Measurements from ENCODE around the gene CRB3. TPM values are rescaled to one million over a fixed set of nuclear protein-coding genes. Genes with fewer than 3 reads are reported as not detected.

The CRB3 gene
- total RNA-seq, 1 experiment from 2014 or later, result 29.9 TPM

- ATAC-seq (0 out of 2 replicates have a peak, but pooled peaks have one; percentile 0), DNase-seq (ENCODE audit: low spot score) (peak; percentile 59)
- H3K4me1 Mint-ChIP-seq, result peaks cover 14% of the 10 kb centered on the region
- H3K36me3 Mint-ChIP-seq, result peaks cover 41% of the 10 kb centered on the region
- ChIA-PET POLR2A (no interaction called here), CTCF (interaction anchor here (0.6 kb wide), 1 partner anchor 37 kb away, joined by 4 read pairs; no protein-coding TSS in a partner anchor)
- TF ChIP-seq GABPB1 (CRISPR knock-in tag; IDR thresholded peaks at IDR 0.05) (no peak), FOXP1 (CRISPR knock-in tag; IDR thresholded peaks at IDR 0.05; ENCODE audit: borderline replicate concordance) (0 out of 2 replicates have a peak, but pooled peaks have one; percentile 38), ATF6 (CRISPR knock-in tag; IDR thresholded peaks at IDR 0.05) (no peak)
- TF ChIP-seq, protein P1, sequence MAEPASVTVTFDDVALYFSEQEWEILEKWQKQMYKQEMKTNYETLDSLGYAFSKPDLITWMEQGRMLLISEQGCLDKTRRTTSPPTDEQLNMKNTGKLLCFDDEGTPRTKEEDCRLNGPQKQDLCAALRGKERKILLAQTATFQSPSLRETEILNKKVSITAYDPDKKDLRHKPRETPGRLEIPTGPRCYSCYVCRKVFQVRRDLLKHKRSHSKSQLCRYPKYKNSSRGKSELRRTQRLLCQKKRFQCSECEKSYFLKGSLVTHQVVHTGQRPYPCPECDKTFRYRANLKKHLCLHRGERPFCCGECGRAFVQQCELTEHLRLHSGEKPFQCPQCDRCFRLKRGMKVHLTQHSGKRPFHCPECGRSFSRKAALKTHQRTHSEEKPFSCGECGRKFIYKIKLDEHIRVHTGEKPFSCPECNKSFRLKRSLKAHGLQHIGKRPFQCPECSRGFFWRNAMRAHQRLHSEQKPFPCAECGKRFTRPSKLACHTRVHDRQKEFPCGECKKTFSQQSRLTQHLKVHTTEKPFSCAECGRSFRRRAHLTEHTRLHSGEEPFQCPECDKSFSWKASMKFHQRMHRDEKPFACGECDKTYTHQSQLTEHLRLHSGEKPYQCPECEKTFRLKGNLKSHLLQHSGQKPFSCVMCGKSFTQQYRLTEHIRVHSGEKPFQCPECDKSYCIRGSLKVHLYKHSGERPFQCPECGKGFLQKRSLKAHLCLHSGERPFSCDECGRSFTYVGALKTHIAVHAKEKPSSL (CRISPR knock-in tag; conservative IDR thresholded peaks at IDR 0.05), result no peak
- peaks cover 23% of the 10 kb centered on the region for H3K27me3 Mint-ChIP-seq (ENCODE audit: low read depth)
- peak overlapping the region; percentile 63 for H3K27ac Mint-ChIP-seq
- peaks cover 6% of the 10 kb centered on the region for H3K9me3 Mint-ChIP-seq
- H3K4me3 Mint-ChIP-seq, result peak overlapping the region; percentile 93
Observed at GRCh38 chr19:6423499-6424194, 40.4 kb upstream of the CRB3 start.

GRCh38 chr19:6424195-6424938 lies 39.7 kb upstream of the CRB3 start, which contains the start of gene KHSRP:
KHSRP (minus strand) TSS chr19:6424811; CDS start chr19:6424701, 110 bp downstream.
- no peak for ATAC-seq
- DNase-seq (ENCODE audit: low spot score), result no peak
- H3K27me3 Mint-ChIP-seq (ENCODE audit: low read depth), result peaks cover 25% of the 10 kb centered on the region
- H3K27ac Mint-ChIP-seq, result peak within 1 kb of the TSS; percentile 63
- H3K4me1 Mint-ChIP-seq, result peaks cover 14% of the 10 kb centered on the region
- peak within 1 kb of the TSS; percentile 93 for H3K4me3 Mint-ChIP-seq
- H3K36me3 Mint-ChIP-seq, result peaks cover 35% of the 10 kb centered on the region
- ChIA-PET CTCF (interaction anchor here (0.6 to 2.5 kb wide), 10 partner anchors 12 to 439 kb away, joined by 3 to 11 read pairs (median 4); partner anchors contain the start of genes ALKBH7, DENND1C and SLC25A23), POLR2A (interaction anchor here (0.6 to 1.4 kb wide), 6 partner anchors 12 to 342 kb away, joined by 3 to 10 read pairs (median 4); partner anchors contain the start of genes ALKBH7 and GTF2F1)
- H3K9me3 Mint-ChIP-seq, result peaks cover 6% of the 10 kb centered on the region
- no peak for TF ChIP-seq GTF2I (CRISPR knock-in tag; conservative IDR thresholded peaks at IDR 0.05)
- no peak for TF ChIP-seq TCF7 (CRISPR knock-in tag; IDR thresholded peaks at IDR 0.05; ENCODE audit: low read depth)
- TF ChIP-seq ZMAT4 (CRISPR knock-in tag; IDR thresholded peaks at IDR 0.05), result no peak
- peak; percentile 51; the same call in 1 of the 2 replicates for TF ChIP-seq ZNF423 (CRISPR knock-in tag; IDR thresholded peaks at IDR 0.05)
- no peak; the same call in 1 of the 2 replicates for TF ChIP-seq SP1 (CRISPR knock-in tag; conservative IDR thresholded peaks at IDR 0.05)
- TF ChIP-seq ESRRA (CRISPR knock-in tag; IDR thresholded peaks at IDR 0.05; ENCODE audit: borderline replicate concordance), result no peak
- 0 out of 2 replicates have a peak, but pooled peaks have one; percentile 41 for TF ChIP-seq TEAD1 (CRISPR knock-in tag; IDR thresholded peaks at IDR 0.05)
- no peak for TF ChIP-seq ARID4B (CRISPR knock-in tag; IDR thresholded peaks at IDR 0.05; ENCODE audit: borderline replicate concordance)
- TF ChIP-seq HMGA2 (CRISPR knock-in tag; IDR thresholded peaks at IDR 0.05), result no peak
- no peak for TF ChIP-seq IRF2 (CRISPR knock-in tag; IDR thresholded peaks at IDR 0.05; ENCODE audit: borderline replicate concordance, low read depth)
- no peak for TF ChIP-seq E2F4 (CRISPR knock-in tag; IDR thresholded peaks at IDR 0.05; ENCODE audit: borderline replicate concordance, low read depth)
- TF ChIP-seq ZNF263 (CRISPR knock-in tag; IDR thresholded peaks at IDR 0.05; ENCODE audit: low read depth), result 0 out of 2 replicates have a peak, but pooled peaks have one; percentile 25
- TF ChIP-seq, protein P2, sequence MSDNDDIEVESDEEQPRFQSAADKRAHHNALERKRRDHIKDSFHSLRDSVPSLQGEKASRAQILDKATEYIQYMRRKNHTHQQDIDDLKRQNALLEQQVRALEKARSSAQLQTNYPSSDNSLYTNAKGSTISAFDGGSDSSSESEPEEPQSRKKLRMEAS (CRISPR knock-in tag; IDR thresholded peaks at IDR 0.05), result 0 out of 2 replicates have a peak, but pooled peaks have one; percentile 25
- no peak for TF ChIP-seq SMAD3 (CRISPR knock-in tag; IDR thresholded peaks at IDR 0.05; ENCODE audit: borderline replicate concordance)
- TF ChIP-seq, protein P3, sequence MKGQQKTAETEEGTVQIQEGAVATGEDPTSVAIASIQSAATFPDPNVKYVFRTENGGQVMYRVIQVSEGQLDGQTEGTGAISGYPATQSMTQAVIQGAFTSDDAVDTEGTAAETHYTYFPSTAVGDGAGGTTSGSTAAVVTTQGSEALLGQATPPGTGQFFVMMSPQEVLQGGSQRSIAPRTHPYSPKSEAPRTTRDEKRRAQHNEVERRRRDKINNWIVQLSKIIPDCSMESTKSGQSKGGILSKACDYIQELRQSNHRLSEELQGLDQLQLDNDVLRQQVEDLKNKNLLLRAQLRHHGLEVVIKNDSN (CRISPR knock-in tag; IDR thresholded peaks at IDR 0.05), result peak; percentile 75
